Measurements from ENCODE around the gene OGN.
A peak's percentile ranks its signal among the peaks of the same experiment; 100 is the strongest.

Gene OGN

DNA sequence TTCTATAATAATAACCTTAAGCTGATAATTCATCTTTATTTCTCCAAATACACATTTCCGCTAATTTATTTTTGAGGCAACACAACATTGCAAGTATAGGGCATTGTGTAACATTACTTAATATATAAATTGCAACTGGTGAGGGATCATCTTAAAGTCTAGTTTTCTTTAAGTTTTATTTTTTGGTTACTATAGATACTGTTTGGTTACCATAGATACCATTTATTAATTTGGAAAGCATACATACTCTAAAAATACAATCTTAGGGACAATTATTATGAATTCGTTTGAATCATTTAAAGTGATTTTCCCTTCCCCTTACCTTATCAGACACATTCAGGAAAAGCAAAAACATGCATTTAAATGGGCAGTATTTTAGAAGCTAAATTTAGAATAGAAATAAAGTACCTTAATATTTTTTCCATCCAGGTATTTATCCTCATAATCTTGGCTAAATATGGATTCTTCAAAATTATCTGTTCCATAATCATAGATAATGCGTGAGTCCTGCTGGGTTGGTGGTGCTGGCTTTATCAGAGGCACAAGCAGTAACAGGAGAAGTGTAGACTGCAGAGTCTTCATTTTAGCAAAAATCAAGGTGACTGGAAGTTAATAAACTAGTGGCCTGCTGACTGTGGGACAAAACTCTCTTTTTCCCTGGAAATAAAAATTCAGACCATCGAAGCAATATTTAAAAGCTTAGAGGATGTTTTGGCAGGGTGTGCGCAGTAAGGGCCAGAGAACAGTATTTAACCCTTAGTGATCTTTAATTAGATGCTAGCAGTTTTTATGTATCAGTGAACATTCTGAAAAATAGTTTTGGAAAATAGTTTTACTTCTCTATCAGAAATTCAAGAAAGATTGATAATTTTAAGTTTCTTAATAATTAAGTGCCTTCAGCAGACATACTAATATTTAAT lies 1.3 kb downstream of the OGN start:
- peak; percentile 86 for FAIRE-seq

GRCh38 chr9:92402360-92402759 lies 2.0 kb downstream of the OGN start:
- no peak for FAIRE-seq

DNA sequence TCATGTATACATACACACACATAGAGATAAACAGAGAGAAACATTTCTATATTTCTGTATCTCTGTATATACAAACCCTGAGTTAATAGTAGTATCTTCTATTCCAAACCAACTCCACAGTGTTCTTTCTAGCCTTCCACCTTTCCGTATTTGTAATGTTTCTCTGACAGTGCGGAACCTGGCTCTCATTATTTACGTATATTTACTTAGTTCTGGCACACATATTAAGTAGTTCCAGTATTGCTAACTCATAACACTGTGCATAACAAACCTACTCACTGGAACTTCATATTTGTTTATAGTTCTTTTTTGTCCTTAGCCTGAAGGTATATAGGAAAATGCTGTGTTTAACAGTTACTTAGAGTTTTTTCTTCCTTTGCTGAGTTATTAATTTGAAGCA lies 6.5 kb downstream of the OGN start:
- FAIRE-seq = no peak

GRCh38 chr9:92395617-92396016 lies 8.8 kb downstream of the OGN start:
- FAIRE-seq = no peak

GRCh38 chr9:92393686-92394085 lies 10.7 kb downstream of the OGN start:
- no peak for FAIRE-seq

GRCh38 chr9:92392690-92393089 lies 11.7 kb downstream of the OGN start:
- FAIRE-seq = no peak

GRCh38 chr9:92385953-92386352 lies 18.4 kb downstream of the OGN start:
- FAIRE-seq = no peak

DNA sequence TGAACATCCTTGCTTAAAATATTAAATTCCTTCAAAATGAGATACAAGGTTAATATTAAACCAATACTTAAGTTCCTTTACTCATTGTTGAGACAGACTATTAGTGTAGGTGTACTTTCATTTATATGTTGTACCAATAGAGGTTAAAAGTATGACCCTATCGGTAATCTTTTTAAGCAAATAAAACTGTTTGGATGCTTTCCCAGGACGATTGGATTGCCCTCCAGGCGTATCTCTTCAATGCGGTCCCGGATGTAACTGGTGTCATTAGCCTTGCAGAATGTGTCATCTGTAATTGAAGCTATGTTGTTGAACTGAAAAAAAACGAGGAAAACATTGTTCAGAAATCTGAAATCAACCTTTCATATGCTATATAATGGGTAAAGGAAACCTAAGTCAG lies 18.9 kb downstream of the OGN start:
- FAIRE-seq = no peak

- FAIRE-seq = peak; percentile 8
Measured at GRCh38 chr9:92385001-92385400, 19.4 kb downstream of the OGN start.

- no peak for FAIRE-seq
Measured at GRCh38 chr9:92384375-92384774, 20.0 kb downstream of the OGN start.

GRCh38 chr9:92381775-92382174 lies 22.6 kb downstream of the OGN start:
- FAIRE-seq = no peak

DNA sequence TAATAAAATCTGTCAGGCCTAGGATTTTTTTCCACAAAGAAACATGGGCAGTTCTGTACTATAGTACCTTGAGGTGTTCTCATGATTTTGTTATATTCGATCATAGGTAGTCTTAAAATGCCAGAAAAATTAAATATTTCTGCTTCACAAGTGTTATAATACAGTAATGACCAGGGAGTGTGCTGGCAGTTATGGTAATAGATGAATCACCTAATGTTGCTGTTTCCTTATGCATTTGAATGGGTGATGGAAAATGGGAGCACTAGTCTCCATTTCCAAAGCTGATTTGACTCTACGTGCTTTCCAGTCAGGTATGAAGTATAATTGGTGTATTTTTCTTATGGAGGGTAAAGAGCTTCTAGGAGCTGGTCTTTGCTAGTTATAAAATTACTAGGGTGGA lies 23.8 kb downstream of the OGN start:
- FAIRE-seq = no peak

- no peak for FAIRE-seq
Measured at GRCh38 chr9:92378865-92379560, 25.4 kb downstream of the OGN start.

- FAIRE-seq = no peak
Measured at GRCh38 chr9:92377876-92378275, 26.5 kb downstream of the OGN start.

- FAIRE-seq = no peak
Measured at GRCh38 chr9:92373167-92373566, 31.2 kb downstream of the OGN start.

DNA sequence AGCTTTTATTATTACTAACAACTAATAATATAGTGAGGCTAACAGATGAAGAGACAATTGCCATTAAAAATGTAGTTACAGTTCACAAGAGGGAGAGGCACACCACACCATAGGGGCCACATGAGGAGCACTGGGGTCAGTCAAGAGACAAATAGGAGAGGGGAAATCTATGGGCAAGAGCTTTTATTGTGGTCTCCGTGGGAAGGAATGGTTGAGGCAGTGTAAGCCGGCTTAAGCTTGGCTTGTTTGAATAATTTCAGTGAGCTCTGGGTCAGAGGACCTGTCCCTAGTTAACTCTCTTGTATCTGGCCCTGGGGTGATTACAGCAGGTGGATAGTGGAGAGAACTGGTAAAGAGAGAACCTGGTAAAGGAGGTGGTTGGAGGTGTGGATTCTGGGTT lies 35.3 kb downstream of the OGN start:
- no peak for FAIRE-seq

DNA sequence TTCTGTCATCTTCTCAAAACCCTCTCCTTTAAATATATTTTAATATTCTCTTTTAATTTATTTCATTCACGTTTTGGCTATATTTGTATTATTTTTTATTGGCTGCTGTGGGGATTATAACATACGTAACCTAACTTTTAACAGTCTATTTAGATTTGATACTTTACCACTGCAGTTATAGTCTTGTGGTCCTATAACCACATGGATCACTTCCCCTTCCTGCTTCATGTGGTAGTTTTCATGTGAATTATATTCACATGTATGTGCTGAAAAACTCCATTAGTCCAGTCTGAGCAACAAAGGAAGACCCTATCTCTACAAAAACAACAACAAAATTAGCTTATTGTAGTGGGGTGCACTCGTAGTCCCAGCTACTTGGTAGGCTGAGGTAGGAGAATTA lies 44.3 kb downstream of the OGN start:
- FAIRE-seq = no peak

GRCh38 chr9:92359394-92359995 lies 44.9 kb downstream of the OGN start:
- FAIRE-seq = no peak

- no peak for FAIRE-seq
Measured at GRCh38 chr9:92353051-92353450, 51.3 kb downstream of the OGN start.

GRCh38 chr9:92350740-92351133 lies 53.6 kb downstream of the OGN start:
- peak; percentile 26 for FAIRE-seq

GRCh38 chr9:92349771-92350739 lies 54.3 kb downstream of the OGN start:
- peak; percentile 97 for FAIRE-seq

DNA sequence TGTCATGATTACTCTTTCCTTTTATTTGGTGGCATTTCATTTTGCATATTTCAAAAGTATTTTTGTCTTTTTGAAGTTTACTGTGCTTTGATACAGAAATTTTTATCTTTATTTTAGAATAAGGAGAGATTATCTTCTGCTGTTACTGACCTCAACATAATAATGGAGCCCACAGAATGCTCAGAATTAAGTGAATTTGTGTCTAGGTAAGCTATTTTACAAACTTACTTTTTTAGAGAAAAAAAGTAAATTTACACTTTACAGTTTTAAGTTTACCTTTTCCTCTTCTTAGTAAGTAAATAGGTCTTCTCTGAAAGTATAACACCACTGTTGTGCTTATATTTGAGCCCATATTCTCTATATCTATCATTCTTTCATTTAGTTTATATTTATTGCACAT lies 58.8 kb downstream of the OGN start:
- FAIRE-seq = peak; percentile 18
